ENCODE results near the gene PCDHGB1. TPM values are rescaled to one million over a fixed set of nuclear protein-coding genes. Genes with fewer than 3 reads are reported as not detected.

The PCDHGB1 gene
- 0.35 TPM in 1 of 2 replicates, not detected in the other for total RNA-seq

DNA sequence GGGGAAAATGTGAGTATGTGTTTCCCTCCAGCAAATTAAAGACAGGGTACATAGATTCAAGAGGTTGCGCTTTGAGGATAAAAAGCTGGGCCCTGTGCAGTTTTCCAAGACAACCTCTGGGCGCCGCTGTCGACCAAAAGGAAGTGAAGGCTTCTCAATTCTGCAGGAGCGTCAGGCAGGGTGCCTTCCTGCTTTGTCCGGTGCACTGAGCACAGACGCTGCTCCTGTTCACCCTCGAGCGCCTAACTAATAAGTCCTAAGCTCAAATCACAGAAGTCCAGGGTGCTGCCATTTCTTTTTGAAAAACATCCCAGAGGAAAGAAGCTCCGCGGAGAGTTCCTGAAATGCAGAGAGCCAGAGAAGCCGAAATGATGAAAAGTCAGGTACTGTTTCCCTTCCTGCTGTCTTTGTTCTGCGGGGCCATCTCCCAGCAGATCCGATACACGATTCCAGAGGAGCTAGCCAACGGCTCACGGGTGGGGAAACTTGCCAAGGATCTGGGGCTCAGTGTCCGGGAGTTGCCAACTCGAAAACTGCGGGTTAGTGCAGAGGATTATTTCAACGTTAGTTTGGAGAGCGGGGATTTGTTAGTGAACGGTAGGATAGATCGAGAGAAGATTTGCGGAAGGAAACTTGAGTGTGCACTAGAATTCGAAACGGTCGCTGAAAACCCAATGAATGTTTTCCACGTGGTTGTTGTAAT lies at the start of gene PCDHGB1:
TSS of gene PCDHGB1 (plus strand) at position 183 of the 703 bp plus-strand sequence. CDS start at position 345, 162 bp downstream.

DNA sequence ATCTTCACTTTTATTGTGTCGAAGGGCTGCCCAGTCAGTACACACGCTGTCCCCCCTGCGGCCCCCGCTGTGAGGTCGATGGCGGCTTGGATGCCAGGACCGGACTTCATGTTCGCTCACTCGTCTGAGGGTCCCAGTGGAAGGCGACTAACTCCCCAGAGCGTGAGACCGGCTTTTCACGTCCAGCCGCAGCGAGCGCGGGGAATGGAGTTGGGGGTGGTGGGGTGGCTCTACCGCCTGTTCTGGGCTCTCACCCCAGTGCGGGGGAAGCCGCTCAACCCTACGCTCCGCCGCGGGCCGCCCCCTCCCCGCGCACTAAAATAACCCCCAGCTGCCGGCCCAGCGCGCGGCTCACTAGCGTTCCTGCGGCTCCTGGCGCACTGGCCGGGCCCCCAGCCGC lies 46.1 kb upstream of the PCDHGB1 start, which contains the start of gene SLC25A2:
TSS of gene SLC25A2 (minus strand) at position 294 of the 400 bp plus-strand sequence. CDS start at position 110, 184 bp downstream.

DNA sequence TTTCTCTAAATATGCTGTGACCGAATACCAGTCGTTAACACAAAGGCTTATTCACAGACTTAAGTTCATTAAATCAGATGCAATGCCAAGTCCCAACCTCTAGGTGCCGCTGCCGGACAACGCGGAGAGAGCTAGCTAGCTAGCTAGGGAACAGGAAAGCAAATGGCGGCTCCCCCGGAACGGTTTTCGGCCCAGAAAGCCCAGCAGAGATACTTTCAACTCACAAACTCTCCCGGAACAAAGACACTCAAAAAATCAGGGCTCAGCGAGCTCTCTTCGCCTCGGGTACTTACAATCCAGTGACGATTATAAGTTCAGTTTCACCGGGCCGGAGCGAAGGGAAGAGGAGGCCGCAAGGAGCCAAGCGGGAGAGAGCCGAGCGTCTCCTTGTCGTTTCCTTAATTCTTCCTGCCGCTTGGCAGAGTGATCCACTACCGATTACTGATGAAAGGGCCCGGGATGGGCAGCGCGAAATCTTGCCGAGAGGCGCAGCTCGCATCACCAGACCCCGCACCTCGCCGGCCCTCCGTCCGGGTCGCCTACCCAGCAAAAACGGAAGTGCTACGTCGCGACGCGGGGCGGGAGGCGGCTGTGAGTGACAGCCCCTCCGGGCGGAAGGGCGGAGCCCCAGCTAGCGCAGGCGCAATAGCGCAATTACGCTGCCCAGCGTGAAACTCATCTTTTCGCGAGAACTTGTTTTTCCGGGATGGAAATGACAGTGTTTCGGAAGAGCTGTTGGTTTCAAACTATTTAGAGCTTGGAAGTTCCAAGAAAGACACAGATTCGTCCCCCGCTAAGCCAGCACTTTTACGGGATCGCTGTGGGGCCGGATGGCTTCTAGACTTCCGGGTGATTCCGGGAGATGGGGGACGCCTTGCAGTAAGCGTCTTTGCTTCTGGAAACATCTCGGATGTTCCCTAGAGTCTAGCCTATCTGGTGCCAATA lies 29.4 kb upstream of the PCDHGB1 start, which contains the start of gene TAF7:
TSS of gene TAF7 (minus strand) at position 560 of the 945 bp plus-strand sequence. CDS start 740 bp downstream, outside the sequence.

DNA sequence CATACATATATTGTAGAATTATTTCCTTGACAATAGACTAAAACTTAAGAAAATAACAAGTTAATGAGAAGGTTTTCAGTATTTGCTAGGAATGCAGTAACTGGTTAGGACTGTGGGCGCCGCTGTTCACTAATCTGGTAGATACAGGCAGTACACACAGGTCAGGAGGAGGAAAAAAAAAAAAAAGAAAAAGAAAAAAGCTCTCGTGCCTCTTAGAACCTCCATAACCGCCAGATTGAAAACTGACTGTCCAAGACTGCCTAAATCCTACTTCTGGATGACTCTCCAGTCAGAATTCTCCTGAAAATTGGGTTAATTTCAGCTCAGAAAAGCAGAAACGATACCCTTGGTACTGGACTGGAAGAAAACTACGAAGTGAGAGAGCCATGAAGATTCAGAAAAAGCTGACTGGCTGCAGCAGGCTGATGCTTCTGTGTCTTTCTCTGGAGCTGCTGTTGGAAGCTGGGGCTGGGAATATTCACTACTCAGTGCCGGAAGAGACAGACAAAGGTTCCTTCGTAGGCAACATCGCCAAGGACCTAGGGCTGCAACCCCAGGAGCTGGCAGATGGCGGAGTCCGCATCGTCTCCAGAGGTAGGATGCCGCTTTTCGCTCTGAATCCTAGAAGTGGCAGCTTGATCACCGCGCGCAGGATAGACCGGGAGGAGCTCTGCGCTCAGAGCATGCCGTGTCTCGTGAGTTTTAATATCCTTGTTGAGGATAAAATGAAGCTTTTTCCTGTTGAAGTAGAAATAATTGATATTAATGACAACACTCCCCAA lies 19.4 kb upstream of the PCDHGB1 start, which contains the start of gene PCDHGA1:
TSS of gene PCDHGA1 (plus strand) at position 216 of the 782 bp plus-strand sequence.

DNA sequence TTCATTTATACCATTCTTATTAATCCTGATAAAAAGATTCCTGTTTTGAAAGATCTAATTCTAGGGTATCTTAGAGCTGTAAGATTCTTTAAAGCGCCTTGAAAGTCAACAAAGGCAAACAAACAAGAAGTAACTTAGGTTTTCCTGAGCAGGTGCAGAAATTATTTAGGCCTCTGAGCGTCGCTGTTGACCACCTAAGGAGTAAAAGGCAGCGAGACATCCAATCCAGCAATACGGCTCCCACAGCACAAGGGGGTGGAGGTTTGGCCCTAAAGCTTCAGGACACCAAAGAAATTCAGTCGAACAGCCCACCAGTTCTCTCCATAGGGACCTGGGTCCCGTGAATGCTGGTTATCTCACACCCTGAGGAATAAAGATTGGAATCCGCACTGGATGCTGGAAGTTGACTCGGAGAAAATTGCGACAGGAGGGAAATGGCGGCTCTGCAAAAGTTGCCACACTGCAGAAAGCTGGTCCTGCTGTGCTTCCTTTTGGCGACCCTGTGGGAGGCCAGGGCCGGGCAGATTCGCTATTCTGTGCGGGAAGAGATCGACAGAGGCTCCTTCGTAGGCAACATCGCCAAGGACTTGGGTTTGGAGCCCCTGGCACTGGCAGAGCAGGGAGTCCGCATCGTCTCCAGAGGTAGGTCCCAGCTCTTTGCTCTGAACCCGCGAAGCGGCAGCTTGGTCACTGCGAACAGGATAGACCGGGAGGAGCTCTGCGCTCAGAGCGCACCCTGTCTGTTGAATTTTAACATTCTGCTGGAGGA lies 11.2 kb upstream of the PCDHGB1 start, which contains the start of gene PCDHGA2:
TSS of gene PCDHGA2 (plus strand) at position 223 of the 769 bp plus-strand sequence.

DNA sequence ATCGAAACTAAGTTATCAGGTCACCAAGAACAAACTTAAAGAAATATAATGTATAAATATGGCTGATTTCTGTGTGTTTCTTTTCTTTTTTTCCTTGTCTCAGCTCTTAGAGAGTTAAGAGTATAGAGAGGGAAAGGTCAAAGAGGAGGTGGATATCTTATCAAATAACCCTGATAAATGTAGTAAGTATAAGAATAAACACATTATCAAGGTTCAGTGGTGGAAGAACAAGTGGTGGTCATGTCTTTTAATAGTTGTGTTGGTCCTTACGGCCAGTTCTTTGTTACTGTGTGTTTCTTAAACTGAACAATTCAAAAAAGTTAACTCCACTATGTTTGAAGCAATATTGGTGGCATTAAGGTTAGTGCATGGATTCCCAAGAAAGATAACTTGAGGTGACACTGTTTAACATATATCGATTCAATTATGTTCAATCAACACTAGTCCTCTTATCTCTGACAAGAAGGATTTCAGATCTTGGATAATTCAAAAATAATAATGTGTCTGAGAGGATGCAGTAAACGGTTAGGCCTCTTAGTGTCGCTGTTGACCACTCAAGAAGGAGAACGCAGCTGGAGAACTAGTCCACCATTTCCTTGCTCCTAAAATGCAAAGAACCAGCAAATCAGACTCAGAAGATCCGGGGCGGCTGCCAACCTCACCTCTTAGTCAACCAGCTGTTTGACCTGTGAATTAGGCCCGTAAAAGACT lies 6.5 kb upstream of the PCDHGB1 start, which contains the start of gene PCDHGA3:
TSS of gene PCDHGA3 (plus strand) at position 588 of the 711 bp plus-strand sequence. CDS start 205 bp downstream, outside the sequence.

DNA sequence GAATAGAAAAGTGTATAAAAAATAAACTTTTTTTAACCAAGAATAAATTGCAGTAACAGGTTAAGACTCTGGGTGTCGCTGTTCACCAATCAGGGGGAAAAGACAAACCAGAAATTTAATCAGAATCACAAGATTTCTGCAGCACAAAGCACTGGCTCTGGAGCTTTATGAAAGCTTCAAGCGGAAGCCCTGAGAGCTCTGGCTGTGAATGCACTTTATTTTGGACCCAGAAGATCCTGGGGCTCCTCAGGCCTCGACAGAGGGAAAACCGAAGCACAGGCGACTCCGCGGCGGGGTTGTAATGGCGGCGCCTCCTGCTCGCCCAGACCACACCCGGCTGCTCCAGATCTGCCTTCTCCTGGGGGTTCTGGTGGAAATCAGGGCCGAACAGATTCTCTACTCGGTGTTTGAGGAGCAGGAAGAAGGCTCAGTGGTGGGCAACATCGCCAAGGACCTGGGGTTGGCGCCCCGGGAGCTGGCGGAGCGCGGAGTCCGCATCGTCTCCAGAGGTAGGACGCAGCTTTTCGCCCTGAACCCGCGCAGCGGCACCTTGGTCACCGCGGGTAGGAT lies 5.1 kb downstream of the PCDHGB1 start, which contains the start of gene PCDHGA4:
TSS of gene PCDHGA4 (plus strand) at position 122 of the 570 bp plus-strand sequence. CDS start at position 209, 87 bp downstream.

DNA sequence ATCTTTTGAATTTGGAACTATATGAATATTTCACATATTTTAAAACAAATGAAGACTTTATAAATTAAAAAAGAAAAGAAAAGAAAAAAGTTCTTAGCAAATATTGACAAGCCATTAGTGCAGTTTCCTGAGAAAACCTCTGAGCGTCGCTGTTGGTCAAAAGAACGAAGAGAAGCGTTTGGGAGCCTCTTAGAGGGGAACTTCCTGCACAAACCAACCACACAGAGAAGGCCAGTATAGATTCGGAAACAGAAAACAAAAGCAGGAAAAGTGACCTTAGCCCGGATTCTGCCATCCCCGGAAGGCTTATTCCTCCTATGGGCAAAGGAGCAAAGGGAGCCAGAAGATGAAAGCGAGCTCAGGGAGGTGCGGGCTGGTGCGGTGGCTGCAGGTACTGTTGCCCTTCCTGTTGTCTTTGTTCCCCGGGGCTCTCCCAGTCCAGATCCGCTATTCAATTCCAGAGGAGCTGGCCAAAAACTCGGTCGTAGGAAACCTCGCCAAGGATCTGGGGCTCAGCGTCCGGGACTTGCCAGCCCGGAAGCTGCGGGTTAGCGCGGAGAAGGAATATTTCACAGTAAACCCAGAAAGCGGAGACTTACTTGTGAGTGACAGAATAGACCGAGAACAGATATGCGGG lies 10.0 kb downstream of the PCDHGB1 start, which contains the start of gene PCDHGB2:
TSS of gene PCDHGB2 (plus strand) at position 205 of the 637 bp plus-strand sequence. CDS start at position 347, 142 bp downstream.

DNA sequence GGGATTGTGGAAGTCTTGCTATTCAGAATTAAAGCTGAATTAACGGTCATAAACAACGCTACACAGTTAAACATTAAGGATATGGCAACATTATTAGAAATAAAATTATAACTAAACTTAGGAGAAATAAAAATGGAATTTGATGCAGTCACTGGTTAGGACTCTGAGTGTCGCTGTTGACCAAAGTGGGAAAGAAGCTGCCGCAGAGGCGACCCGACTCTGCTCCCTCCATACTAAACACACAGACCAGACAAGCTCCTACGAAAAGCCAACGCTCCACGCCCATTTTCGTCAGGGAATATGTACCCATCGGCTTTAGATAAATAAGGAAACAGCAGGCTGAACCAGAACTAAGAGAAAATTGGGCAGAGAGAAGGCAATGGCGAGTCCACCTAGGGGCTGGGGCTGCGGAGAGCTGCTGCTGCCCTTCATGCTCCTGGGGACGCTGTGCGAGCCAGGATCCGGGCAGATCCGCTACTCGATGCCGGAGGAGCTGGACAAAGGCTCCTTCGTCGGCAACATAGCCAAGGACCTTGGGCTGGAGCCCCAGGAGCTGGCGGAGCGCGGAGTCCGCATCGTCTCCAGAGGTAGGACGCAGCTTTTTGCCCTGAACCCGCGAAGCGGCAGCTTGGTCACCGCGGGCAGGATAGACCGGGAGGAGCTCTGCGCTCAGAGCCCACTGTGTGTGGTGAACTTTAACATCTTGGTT lies 14.2 kb downstream of the PCDHGB1 start, which contains the start of gene PCDHGA5:
TSS of gene PCDHGA5 (plus strand) at position 211 of the 709 bp plus-strand sequence. CDS start at position 380, 169 bp downstream.

DNA sequence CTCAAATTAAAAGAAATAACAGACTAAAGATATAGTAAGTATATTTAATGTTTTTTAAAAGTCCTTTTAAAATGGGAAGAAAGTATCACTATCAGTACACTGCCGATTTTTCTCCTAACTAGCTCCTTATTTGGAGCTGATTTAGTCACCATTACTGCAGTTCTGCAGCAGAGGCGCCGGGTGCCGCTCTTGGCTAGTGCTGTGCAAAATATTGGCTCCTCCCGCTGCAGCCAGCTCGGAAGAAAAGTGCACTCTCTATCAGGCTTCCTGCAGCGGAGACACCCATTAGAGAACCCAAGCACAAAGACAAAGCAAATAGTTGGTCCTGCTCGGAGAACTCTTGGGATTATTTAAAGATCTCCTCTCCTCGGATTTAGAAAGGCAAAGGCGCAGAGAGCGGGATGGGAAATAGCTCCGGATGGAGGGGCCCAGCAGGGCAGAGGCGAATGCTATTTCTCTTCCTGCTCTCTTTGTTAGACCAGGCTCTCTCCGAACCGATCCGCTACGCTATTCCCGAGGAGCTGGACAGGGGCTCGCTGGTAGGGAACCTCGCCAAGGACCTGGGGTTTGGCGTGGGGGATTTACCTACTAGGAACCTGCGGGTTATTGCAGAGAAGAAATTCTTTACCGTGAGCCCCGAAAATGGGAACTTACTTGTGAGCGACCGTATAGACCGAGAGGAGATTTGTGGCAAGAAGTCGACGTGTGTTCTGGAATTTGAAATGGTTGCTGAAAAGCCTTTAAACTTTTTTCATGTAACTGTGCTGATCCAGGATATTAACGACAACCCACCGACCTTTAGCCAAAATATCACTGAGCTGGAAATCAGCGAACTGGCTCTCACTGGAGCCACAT lies 20.3 kb downstream of the PCDHGB1 start, which contains the start of gene PCDHGB3:
TSS of gene PCDHGB3 (plus strand) at position 249 of the 855 bp plus-strand sequence. CDS start at position 402, 153 bp downstream.

DNA sequence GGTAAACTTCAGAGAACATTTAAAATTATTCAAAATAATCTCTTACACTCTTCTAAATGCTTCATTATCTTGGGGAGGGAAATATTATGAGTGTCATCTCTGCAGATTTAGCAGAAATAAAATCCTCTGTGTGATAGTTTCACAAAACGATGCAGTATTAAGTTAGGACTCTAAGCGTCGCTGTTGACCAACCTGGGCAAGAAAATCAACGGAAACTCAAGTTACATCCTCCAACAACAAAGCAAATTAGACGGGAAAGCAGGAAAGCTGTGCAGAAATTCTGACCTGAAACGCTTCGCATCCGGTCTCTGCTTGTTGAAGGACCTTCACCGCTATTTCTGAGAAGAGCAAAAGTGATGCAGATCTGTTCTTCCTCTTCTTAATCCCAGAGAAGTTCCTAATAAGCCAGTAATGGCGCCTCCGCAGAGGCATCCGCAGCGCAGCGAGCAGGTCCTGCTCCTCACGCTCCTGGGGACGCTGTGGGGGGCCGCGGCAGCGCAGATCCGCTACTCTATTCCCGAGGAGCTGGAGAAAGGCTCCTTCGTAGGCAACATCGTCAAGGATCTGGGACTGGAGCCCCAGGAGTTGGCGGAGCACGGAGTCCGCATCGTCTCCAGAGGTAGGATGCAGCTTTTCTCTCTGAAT lies 23.9 kb downstream of the PCDHGB1 start, which contains the start of gene PCDHGA6:
TSS of gene PCDHGA6 (plus strand) at position 219 of the 645 bp plus-strand sequence. CDS start at position 412, 193 bp downstream.

DNA sequence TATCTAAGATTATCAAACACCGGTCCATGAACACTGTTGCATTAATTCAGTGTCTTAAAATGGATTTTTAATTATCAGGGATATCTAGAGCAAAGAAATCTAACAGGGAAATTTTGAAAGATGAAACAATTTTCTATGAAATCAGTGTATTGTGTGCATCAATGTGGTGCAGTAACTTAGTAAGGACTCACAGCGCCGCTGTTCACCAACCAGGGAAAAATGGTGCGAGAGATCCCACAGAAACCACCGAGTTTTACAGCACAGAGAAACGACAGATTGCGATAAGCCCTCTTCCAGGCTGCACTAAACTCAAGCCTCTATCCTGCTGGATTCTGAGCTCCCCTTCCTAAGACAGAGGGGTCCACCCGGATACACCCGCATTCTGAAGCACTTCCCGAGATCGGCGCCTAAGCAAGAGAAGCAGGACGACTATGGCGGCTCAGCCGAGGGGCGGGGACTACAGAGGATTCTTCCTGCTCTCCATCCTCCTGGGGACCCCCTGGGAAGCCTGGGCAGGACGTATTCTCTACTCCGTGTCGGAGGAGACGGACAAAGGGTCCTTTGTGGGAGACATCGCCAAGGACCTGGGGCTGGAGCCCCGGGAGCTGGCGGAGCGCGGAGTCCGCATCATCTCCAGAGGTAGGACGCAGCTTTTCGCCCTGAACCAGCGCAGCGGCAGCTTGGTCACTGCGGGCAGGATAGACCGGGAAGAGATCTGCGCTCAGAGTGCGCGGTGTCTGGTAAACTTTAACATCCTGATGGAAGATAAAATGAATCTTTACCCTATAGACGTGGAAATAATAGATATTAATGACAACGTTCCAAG lies 32.8 kb downstream of the PCDHGB1 start, which contains the start of gene PCDHGA7:
TSS of gene PCDHGA7 (plus strand) at position 274 of the 826 bp plus-strand sequence. CDS start at position 432, 158 bp downstream.

DNA sequence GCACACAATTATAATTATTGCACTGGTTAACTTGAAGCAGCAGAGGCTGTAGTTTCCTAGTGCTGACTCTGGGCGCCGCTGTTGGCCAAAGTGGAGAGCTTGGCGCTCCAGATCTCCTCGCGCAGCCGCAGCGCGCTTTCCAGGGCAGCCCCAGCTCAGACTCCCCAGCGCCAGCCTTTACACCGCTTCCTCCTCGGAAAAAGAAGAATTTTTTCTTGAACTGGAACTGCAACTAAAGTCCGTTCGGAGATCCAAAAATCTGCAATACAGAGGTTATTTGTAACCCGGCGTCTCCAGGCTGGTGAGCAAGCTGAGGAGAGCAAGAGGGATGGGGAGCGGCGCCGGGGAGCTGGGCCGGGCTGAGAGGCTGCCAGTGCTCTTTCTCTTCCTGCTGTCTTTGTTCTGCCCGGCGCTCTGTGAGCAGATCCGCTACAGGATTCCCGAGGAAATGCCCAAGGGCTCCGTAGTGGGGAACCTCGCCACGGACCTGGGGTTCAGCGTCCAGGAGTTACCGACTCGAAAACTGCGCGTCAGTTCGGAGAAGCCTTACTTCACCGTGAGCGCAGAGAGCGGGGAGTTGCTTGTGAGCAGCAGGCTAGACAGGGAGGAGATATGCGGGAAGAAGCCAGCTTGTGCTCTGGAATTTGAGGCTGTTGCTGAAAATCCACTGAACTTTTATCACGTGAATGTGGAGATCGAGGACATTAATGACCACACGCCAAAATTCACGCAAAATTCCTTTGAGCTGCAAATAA lies 37.8 kb downstream of the PCDHGB1 start, which contains the start of gene PCDHGB4:
TSS of gene PCDHGB4 (plus strand) at position 142 of the 755 bp plus-strand sequence. CDS start at position 329, 187 bp downstream.

DNA sequence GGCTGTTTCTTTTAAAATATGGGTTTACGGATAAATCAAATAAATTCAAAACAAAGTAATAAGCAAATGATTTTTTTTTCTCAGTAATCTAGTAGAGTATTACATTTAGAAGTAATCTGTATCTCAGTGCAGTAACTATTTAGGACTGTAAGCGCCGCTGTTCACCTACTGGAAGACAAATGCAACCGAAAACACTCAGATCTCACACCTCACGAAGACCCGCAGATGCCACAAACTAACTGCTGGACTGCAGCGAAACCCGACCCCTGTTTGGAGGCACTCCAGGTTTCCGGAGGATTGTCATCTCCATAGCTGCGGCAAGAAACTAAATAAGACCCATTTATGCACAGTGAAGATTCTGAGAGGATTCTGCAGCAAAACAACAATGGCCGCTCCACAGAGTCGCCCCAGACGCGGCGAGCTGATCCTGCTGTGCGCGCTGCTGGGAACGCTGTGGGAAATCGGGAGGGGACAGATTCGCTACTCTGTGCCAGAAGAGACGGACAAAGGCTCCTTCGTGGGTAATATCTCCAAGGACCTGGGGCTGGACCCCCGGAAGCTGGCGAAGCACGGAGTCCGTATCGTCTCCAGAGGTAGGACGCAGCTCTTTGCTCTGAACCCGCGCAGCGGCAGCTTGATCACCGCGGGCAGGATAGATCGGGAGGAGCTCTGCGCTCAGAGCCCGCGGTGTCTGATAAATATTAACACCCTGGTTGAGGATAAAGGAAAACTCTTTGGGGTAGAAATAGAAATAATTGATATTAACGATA lies 42.7 kb downstream of the PCDHGB1 start, which contains the start of gene PCDHGA8:
TSS of gene PCDHGA8 (plus strand) at position 205 of the 770 bp plus-strand sequence. CDS start at position 386, 181 bp downstream.

Data from myometrial cell (primary cell).